Smooth muscle cell (in vitro differentiated cells): ENCODE data around the gene NWD2. TPM values are rescaled to one million over a fixed set of nuclear protein-coding genes. Genes with fewer than 3 reads are reported as not detected.

Experiments used
- DNase-seq: peaks from one replicate; lab custom pipeline; 2025; ENCODE audit not compliant: unreplicated experiment; lab: John Stamatoyannopoulos, UW
- H2AFZ ChIP-seq: fragments of 200-600 bp; sonication (generic); 2 replicates; pipeline ENCODE4 v1.6.0; 2016; ENCODE audit warnings: antibody characterized with exemption, low read depth, mild to moderate bottlenecking
- H3F3A ChIP-seq: fragments of 200-600 bp; sonication (generic); 2 replicates; pipeline ENCODE4 v1.6.0; 2017; ENCODE audit warnings: antibody characterized with exemption, low read depth
- H3K27ac ChIP-seq: fragments of 200-600 bp; sonication (generic); 2 replicates; pipeline ENCODE4 v1.5.1; 2016; ENCODE audit warnings: low read depth, mild to moderate bottlenecking
- H3K27me3 ChIP-seq: fragments of 200-600 bp; sonication (generic); 2 replicates; pipeline ENCODE4 v1.6.1; 2016; ENCODE audit warnings: low read depth, mild to moderate bottlenecking
- H3K36me3 ChIP-seq: fragments of 200-600 bp; sonication (generic); 2 replicates; pipeline ENCODE4 v1.5.1; 2016; ENCODE audit warnings: low read depth
- H3K4me1 ChIP-seq: fragments of 200-600 bp; sonication (generic); 2 replicates; pipeline ENCODE4 v1.5.1; 2016; ENCODE audit warnings: low read depth
- H3K4me2 ChIP-seq: fragments of 200-600 bp; sonication (generic); 2 replicates; pipeline ENCODE4 v1.6.0; 2016; ENCODE audit warnings: mild to moderate bottlenecking
- H3K4me3 ChIP-seq: fragments of 200-600 bp; sonication (generic); 2 replicates; pipeline ENCODE4 v1.5.1; 2016; ENCODE audit warnings: mild to moderate bottlenecking
- H3K79me2 ChIP-seq: fragments of 200-600 bp; sonication (generic); 2 replicates; pipeline ENCODE4 v1.6.0; 2016; ENCODE audit warnings: low read depth, mild to moderate bottlenecking
- H3K9ac ChIP-seq: fragments of 200-600 bp; sonication (generic); 2 replicates; pipeline ENCODE4 v1.6.0; 2016; ENCODE audit warnings: low read depth
- H3K9me3 ChIP-seq: fragments of 200-600 bp; sonication (generic); replicated peaks from 2 replicates; pipeline ENCODE4 v1.5.1; 2016; ENCODE audit warnings: low read depth
- H4K20me1 ChIP-seq: fragments of 200-600 bp; sonication (generic); 2 replicates; pipeline ENCODE4 v1.6.0; 2016; ENCODE audit warnings: low read depth
- WGBS: methylation state at CpG from one replicate; pipeline ENCODE4 v1.1.7; 2016; ENCODE audit warnings: low lambda C conversion rate; 5-methylcytosine and 5-hydroxymethylcytosine counted together
- polyA plus RNA-seq: library from polyadenylated mRNA; unstranded; fragments of >200 nt; fragmentation: Nextera tagmentation; extraction: Ambion mirVana; gene quantifications from 2 replicates; pipeline ENCODE4 v1.2.1, GENCODE V29; 2016
- total RNA-seq: library from RNA; depleted of rRNA; stranded (reverse); fragments of >200 nt; gene quantifications from 2 replicates; pipeline ENCODE4 v1.2.3, GENCODE V29; 2014
- TF ChIP-seq, protein P1 (sequence below): fragments of 200-600 bp; sonication (generic); IDR thresholded peaks from 2 replicates; pipeline ENCODE4 v1.5.1; 2017; ENCODE audit warnings: borderline replicate concordance, mild to moderate bottlenecking, antibody characterized with exemption; ENCODE audit not compliant: insufficient read depth, poor library complexity, severe bottlenecking

The NWD2 gene
- total and polyA plus RNA-seq, 2 experiments from 2014 or later = not detected

DNA sequence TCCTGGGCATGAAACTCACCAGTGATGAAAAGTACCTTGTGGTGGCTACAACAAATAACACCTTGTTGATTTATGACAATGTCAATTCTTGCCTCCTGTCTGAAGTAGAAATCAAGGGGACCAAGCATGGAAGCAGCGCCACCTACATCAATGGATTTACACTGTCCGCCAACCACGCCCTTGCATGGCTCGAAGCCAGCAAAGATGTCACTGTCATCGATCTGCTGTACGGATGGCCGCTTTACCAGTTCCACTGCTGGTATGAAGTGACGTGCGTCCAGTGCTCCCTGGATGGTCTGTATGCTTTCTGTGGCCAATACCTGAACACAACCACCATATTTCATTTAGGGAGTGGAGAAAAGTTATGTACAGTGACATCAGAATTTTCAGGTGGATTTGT is 200.5 kb downstream of the NWD2 start:
- no peaks in the 10 kb centered on the region for H3K79me2 ChIP-seq
- H3K9me3 ChIP-seq = no peaks in the 10 kb centered on the region
- peaks cover 23% of the 10 kb centered on the region for H3K27me3 ChIP-seq
- H2AFZ ChIP-seq = no peak overlapping the region
- no peak overlapping the region for H3K4me3 ChIP-seq
- H3F3A ChIP-seq = no peaks in the 10 kb centered on the region
- DNase-seq = no peak
- TF ChIP-seq, protein P1, sequence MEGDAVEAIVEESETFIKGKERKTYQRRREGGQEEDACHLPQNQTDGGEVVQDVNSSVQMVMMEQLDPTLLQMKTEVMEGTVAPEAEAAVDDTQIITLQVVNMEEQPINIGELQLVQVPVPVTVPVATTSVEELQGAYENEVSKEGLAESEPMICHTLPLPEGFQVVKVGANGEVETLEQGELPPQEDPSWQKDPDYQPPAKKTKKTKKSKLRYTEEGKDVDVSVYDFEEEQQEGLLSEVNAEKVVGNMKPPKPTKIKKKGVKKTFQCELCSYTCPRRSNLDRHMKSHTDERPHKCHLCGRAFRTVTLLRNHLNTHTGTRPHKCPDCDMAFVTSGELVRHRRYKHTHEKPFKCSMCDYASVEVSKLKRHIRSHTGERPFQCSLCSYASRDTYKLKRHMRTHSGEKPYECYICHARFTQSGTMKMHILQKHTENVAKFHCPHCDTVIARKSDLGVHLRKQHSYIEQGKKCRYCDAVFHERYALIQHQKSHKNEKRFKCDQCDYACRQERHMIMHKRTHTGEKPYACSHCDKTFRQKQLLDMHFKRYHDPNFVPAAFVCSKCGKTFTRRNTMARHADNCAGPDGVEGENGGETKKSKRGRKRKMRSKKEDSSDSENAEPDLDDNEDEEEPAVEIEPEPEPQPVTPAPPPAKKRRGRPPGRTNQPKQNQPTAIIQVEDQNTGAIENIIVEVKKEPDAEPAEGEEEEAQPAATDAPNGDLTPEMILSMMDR = no peak
- no peak overlapping the region for H3K4me2 ChIP-seq
- no peak overlapping the region for H3K27ac ChIP-seq
- H3K4me1 ChIP-seq = no peaks in the 10 kb centered on the region
- no peaks in the 10 kb centered on the region for H4K20me1 ChIP-seq
- WGBS = 95% methylated on average over 9 of the region's 9 CpGs
- no peak overlapping the region for H3K9ac ChIP-seq
- no peaks in the 10 kb centered on the region for H3K36me3 ChIP-seq

- 48% methylated on average over 8 of the region's 8 CpGs for WGBS
- no peak for DNase-seq
Measured at GRCh38 chr4:37446016-37446415, 201.5 kb downstream of the NWD2 start.

DNA sequence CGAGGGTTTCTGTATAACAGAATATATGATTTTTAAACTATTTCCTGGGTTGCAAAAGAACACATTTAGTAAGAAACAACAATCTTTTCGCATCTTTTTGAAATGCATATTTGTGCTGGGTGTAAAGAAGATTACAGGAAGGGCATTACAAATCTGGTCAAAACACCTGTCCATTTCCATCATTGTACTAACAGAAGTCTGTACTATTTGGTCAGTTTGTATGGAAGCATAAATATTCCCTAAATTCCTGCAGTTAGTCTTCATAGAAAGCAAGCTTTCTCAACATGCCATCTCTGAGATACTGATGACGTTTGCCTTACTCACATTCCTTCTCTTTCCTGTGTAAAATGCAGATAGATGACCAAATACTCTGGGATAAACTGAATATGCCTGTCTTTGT is 203.3 kb downstream of the NWD2 start:
- H3K4me2 ChIP-seq = no peak overlapping the region
- no peaks in the 10 kb centered on the region for H3K4me1 ChIP-seq
- H3K9me3 ChIP-seq = no peaks in the 10 kb centered on the region
- H3K79me2 ChIP-seq = no peaks in the 10 kb centered on the region
- H3F3A ChIP-seq = no peaks in the 10 kb centered on the region
- no peak overlapping the region for H2AFZ ChIP-seq
- H3K36me3 ChIP-seq = no peaks in the 10 kb centered on the region
- WGBS = 85% methylated on average over 3 of the region's 3 CpGs
- TF ChIP-seq, protein P1 = no peak
- peaks cover 45% of the 10 kb centered on the region for H3K27me3 ChIP-seq
- H3K4me3 ChIP-seq = no peak overlapping the region
- no peak overlapping the region for H3K27ac ChIP-seq
- no peak for DNase-seq
- no peak overlapping the region for H3K9ac ChIP-seq
- no peaks in the 10 kb centered on the region for H4K20me1 ChIP-seq

More at GRCh38 chr4:37446016-37446415, 201.5 kb downstream of the NWD2 start:
- no peaks in the 10 kb centered on the region for H3K79me2 ChIP-seq
- H3F3A ChIP-seq = no peaks in the 10 kb centered on the region
- H2AFZ ChIP-seq = no peak overlapping the region
- no peak overlapping the region for H3K9ac ChIP-seq
- no peaks in the 10 kb centered on the region for H3K36me3 ChIP-seq
- H3K9me3 ChIP-seq = no peaks in the 10 kb centered on the region
- no peak overlapping the region for H3K27ac ChIP-seq
- H3K27me3 ChIP-seq = peaks cover 33% of the 10 kb centered on the region
- H3K4me1 ChIP-seq = no peaks in the 10 kb centered on the region
- H4K20me1 ChIP-seq = no peaks in the 10 kb centered on the region
- no peak overlapping the region for H3K4me3 ChIP-seq
- TF ChIP-seq, protein P1 = no peak
- no peak overlapping the region for H3K4me2 ChIP-seq

GRCh38 chr4:37450309-37450708 is 205.8 kb downstream of the NWD2 start:
- Histone ChIP-seq H3K36me3 (no peaks in the 10 kb centered on the region), H3K4me1 (peaks cover 7% of the 10 kb centered on the region), H3K27ac (no peak overlapping the region), H3K4me2 (no peak overlapping the region), H3K79me2 (no peaks in the 10 kb centered on the region), H3K9me3 (no peaks in the 10 kb centered on the region), H3K27me3 (peaks cover 60% of the 10 kb centered on the region), H2AFZ (no peak overlapping the region), H3K4me3 (no peak overlapping the region), H4K20me1 (no peaks in the 10 kb centered on the region), H3F3A (no peaks in the 10 kb centered on the region), H3K9ac (no peak overlapping the region)
- TF ChIP-seq, protein P1 = no peak
- 94% methylated on average over 2 of the region's 2 CpGs for WGBS
- no peak for DNase-seq
